Stimulated activated CD4-positive, alpha-beta T cell treated with anti-CD3 and anti-CD28 coated beads, Interleukin-1b, Interleukin-23, amount 100 ng/mL, for 24 hours (primary cell): Measurements from ENCODE around the gene PEA15.

ENCODE experiments used
- DNase-seq, 4 experiments: peaks; one replicate each; pipeline ENCODE4 v3.0.0-alpha.2; 2020; ENCODE audit warnings: low read depth in 4 of 4, low spot score in 1 of 4

The PEA15 gene, protein sequence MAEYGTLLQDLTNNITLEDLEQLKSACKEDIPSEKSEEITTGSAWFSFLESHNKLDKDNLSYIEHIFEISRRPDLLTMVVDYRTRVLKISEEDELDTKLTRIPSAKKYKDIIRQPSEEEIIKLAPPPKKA

DNA sequence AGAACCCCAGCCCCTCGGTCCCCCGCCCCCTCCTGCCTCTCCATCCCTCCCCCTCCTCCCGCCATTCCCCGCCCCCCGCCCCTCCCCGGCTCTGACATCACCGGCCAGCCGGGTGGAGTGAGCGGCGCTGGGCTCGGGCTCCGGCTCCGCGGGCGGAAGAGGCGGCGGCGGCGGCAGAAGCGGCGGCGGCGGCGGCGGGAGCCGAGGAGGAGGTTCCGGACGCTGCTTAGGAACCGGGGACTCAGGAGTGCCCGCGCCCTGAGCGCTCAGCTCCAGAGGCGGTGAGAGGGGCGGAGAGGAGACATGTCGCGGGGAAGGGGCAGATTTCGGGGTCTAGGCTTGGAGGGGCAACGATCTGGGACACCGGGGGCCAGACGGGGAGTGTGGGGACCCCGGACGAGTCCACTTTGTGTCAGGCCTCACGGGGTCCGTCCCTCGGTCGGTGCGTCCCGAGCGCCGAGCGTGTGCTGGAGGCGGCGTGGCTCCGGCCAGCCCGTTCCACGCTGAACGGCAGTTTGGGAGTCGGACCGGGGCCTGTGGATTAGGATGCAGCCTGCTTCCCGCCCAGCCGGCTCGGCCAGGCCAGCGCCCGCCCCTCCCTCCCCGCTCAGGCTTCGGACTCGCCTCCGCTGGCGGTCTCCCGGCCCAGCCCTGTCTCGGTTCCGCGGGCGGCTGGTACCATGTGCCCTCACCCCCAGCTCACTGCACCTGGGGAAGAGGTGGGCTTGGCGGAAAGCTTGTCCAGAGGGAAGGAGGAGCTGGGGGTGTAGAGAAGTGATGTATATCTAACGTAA is at the start of gene PEA15:
Gene PEA15, plus strand, starts transcription at position 143 of the 794 bp plus-strand sequence. CDS start 6,161 bp downstream, outside the sequence.
- peak; percentile 37 to 64 (median 61) for DNase-seq

GRCh38 chr1:160156361-160156760 is 48.8 kb upstream of the PEA15 start:
- DNase-seq, result no peak

- no peak for DNase-seq
These were observed 48.0 kb upstream of the PEA15 start for GRCh38 chr1:160157174-160157573.

DNA sequence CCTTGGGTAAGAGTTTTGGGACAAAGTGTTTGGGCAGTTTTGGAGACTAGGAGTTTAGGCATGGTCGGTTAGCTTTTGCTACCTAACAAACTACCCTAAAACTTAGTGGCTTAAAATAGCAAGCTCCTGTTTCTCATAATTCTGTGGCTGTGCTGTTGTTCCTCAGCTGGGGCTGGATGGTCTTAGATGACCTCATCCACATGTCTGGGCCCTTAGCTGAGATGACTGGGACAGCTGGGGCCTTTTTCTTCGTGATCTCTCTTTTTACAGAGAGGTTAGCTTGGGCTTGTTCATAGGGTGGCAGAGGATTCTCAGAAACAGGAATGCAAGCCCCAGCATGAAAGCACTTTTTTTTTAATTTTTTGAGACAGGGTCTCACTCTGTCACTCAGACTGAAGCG is 47.2 kb upstream of the PEA15 start:
- no peak for DNase-seq

- no peak for DNase-seq
These were observed 46.6 kb upstream of the PEA15 start for GRCh38 chr1:160158534-160158933.

DNA sequence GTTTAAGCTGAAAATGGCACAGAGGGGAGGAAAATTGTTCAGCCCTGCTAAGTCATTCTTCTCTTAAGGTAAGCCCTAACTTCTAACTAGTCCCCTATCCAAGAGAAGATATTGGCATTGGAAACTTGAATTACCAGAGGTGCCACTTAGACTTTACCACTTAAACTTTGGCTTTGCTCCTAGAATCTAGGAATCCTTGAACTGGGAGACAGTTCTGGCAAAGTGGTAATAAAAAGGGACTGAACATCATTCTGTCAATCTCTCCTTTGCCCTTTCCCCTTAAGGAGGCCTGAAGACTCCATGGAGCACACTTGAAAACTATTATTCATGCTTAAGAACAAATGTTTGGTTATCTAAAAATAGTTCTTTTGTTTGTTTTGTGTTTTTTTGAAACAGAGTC is 45.3 kb upstream of the PEA15 start:
- no peak for DNase-seq

- no peak for DNase-seq
These were observed 43.0 kb upstream of the PEA15 start for GRCh38 chr1:160161965-160162705.

DNA sequence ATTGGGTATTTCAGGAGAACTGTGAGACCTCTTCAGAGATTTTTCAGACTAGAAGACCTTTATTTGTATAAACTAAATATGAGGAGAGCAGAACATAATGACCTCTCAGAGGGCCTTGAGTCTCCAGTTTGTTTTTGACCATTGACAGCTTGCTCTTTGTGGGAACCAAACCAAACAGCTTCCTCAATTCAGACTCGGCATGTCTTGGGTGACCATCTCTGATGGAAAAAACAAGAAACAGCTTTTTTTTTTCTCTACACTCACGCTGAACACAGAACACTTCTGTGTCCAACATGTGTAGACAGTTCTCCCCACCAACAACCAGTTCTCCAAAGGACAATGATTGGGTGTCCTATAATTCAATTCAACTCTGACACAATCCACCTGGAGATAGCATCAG is 42.3 kb upstream of the PEA15 start:
- no peak for DNase-seq

GRCh38 chr1:160163615-160164014 is 41.6 kb upstream of the PEA15 start:
- no peak for DNase-seq

GRCh38 chr1:160164121-160164520 is 41.1 kb upstream of the PEA15 start:
- no peak for DNase-seq

DNA sequence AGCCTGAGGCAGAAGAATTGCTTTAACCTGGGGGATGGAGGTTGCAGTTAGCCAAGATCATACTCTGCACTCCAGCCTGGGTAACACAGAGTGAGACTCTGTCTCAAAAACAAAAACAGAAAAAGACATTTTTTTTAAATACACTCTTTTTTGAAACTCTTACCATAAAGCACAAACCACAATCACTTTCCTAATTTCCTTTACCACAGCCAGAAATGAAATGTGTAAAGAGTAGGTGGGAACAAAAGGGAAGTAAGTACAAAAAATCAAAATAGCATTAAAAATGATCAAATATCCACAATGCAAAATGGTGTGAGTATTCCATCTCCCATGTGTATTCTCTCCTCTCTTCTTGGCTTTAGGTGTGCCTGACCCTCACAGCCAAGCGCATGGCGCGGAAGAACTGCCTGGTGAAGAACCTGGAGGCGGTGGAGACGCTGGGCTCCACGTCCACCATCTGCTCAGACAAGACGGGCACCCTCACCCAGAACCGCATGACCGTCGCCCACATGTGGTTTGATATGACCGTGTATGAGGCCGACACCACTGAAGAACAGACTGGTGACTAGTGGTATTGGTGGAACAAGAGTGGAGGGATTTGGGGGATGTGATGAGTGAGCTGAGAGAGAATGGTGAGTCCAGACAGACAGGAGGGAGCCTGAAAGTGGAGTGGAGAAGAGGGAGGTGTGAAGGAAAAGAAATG is 38.9 kb upstream of the PEA15 start:
- DNase-seq, result no peak

GRCh38 chr1:160167056-160167455 is 38.1 kb upstream of the PEA15 start:
- DNase-seq, result no peak

DNA sequence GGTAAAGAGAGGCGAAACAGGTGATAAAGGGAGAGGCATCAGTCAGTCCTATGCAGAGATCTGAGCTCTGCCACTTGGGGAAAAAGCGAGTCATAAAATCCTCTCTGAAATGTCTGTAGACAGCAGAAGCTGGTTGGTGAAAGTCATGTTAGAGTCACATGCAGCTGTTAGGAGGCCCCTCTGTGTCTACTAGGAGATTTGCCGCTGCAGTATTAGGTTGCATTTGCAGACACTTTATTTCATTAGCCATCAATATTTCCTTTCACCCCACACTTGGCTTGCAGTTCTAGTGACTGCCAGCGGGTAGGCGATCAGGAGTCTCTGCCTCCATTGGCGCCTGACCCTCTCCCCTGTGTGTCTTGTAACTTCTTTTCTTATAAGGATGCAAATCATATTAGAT is 37.6 kb upstream of the PEA15 start:
- DNase-seq, result no peak

- DNase-seq, result no peak
These were observed 37.2 kb upstream of the PEA15 start for GRCh38 chr1:160168016-160168415.

DNA sequence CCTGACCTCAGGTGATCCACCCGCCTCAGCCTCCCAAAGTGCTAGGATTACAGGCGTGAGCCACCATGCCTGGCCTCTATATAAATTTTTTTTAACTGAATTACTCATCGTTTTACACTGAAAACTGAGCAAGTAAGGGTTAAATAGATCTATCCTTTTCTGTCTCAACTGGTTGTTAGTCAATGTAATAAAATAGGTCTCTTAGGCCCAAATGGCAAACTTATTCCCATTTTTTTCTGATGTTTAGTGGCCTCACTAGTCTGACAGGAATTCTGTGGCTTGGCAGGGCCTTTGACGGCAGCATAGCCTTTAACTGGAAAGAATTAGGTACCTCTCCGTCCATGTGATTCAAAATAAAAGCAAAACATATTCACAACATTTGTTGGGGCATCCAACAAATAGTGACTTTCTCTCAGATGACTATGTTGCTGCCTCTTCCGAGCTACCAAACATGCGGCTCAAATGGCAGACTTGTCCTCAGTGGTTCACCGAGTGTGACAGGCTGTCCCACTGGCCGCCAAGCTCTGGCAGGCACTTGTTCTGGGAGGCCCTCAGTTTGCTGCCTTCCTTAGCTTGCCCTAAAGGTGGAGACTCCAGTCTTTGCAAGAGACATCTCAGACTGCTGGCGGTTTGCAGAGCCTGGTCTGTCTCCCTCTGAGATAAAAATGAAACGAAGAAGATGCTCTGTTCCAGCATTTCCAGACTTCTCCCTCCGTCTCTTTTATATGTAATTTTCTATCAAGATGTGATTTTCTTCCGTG is 36.4 kb upstream of the PEA15 start:
- no peak for DNase-seq

DNA sequence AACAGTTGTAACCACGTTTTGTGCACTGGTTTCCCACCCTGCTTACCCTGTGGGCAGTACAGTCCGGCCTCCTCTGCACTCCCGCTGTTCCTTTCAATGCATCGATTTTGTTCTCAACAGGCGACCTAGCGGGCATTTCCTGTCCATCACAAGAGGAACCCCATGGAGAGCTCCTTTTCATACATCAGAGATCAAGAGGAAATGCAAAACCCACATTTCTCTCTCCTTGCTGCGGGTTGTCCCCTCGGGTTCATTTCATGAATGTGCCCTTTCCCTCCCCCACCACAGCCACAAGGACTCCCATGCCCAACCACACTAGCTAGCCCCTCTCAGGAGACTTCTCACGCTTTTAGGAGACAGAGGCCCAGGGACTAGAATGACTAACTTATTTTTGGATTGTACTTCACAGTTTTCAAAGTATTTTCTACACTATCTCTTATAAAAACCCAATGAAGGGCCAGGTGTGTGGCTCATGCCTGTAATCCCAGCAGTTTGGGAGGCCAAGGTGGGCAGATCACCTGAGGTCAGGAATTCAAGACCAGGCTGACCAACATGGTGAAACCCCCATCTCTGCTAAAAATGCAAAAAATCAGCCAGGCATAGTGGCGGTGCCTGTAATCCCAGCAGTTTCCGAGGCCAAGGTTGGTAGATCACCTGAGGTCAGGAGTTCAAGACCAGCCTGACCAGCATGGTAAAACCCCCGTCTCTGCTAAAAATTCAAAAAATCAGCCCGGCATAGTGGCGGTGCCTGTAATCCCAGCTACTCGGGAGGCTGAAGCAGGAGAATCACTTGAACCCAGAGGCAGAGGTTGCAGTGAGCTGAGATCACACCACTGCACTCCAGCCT is 35.4 kb upstream of the PEA15 start:
- DNase-seq, result no peak

DNA sequence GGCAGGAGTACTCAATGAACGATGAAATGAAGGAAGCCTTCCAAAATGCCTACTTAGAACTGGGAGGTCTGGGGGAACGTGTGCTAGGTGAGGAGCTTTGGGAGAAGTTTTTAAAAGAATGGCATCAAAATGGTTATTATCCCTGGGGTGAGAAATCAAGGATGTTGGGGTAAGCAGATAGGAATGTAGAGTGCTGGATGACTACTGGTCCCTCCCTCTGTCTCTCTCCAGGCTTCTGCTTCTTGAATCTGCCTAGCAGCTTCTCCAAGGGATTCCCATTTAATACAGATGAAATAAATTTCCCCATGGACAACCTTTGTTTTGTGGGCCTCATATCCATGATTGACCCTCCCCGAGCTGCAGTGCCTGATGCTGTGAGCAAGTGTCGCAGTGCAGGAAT is 33.8 kb upstream of the PEA15 start:
- DNase-seq, result no peak

- DNase-seq, result no peak
These were observed 33.2 kb upstream of the PEA15 start for GRCh38 chr1:160171980-160172379.

GRCh38 chr1:160177231-160177630 is 28.0 kb upstream of the PEA15 start:
- no peak for DNase-seq

GRCh38 chr1:160177667-160178066 is 27.5 kb upstream of the PEA15 start:
- DNase-seq, result no peak
